GM18508 (cell line): ENCODE measurements around the gene ABCA13.

Experiments used
- ATAC-seq: cut with Tn5 transposase; IDR thresholded peaks from one replicate; pipeline ENCODE4 v1.9.1; 2021; ENCODE audit warnings: moderate number of reproducible peaks; ENCODE audit not compliant: insufficient read depth, unreplicated experiment

The ABCA13 gene

GRCh38 chr7:48419401-48419800 lies 248.1 kb downstream of the ABCA13 start:
- ATAC-seq: no peak

- ATAC-seq: no peak
Observed at GRCh38 chr7:48420206-48420605, 248.9 kb downstream of the ABCA13 start.

- no peak for ATAC-seq
Observed at GRCh38 chr7:48421357-48421756, 250.1 kb downstream of the ABCA13 start.

- no peak for ATAC-seq
Observed at GRCh38 chr7:48424731-48425130, 253.5 kb downstream of the ABCA13 start.

GRCh38 chr7:48426331-48426965 lies 255.2 kb downstream of the ABCA13 start:
- no peak for ATAC-seq

- ATAC-seq: no peak
Observed at GRCh38 chr7:48426966-48427555, 255.8 kb downstream of the ABCA13 start.

- no peak for ATAC-seq
Observed at GRCh38 chr7:48427671-48428070, 256.4 kb downstream of the ABCA13 start.

GRCh38 chr7:48428091-48428684 lies 256.9 kb downstream of the ABCA13 start:
- no peak for ATAC-seq

- ATAC-seq: no peak
Observed at GRCh38 chr7:48429117-48429516, 257.9 kb downstream of the ABCA13 start.

- ATAC-seq: no peak
Observed at GRCh38 chr7:48438206-48438605, 266.9 kb downstream of the ABCA13 start.

- no peak for ATAC-seq
Observed at GRCh38 chr7:48441848-48442492, 270.7 kb downstream of the ABCA13 start.

GRCh38 chr7:48443051-48443450 lies 271.8 kb downstream of the ABCA13 start:
- no peak for ATAC-seq

GRCh38 chr7:48446721-48447120 lies 275.5 kb downstream of the ABCA13 start:
- no peak for ATAC-seq

- ATAC-seq: no peak
Observed at GRCh38 chr7:48452218-48452617, 281.0 kb downstream of the ABCA13 start.

- no peak for ATAC-seq
Observed at GRCh38 chr7:48454750-48455192, 283.5 kb downstream of the ABCA13 start.

GRCh38 chr7:48455363-48455762 lies 284.1 kb downstream of the ABCA13 start:
- no peak for ATAC-seq

GRCh38 chr7:48458701-48459524 lies 287.7 kb downstream of the ABCA13 start:
- no peak for ATAC-seq

GRCh38 chr7:48466713-48467112 lies 295.5 kb downstream of the ABCA13 start:
- ATAC-seq: no peak

GRCh38 chr7:48471196-48471595 lies 299.9 kb downstream of the ABCA13 start:
- no peak for ATAC-seq

- no peak for ATAC-seq
Observed at GRCh38 chr7:48472640-48473039, 301.4 kb downstream of the ABCA13 start.
